GF-D8 (cell line): Measurements from ENCODE around the gene ACER3.
A peak's percentile ranks its signal among the peaks of the same experiment; 100 is the strongest.
"Not testable (repeated sequence)": the region's sequence is repeated elsewhere in the genome, so short reads cannot be mapped to it uniquely, and the experiment has no call there.

ENCODE experiments used
- DNase-seq: peaks from one replicate; lab custom pipeline; 2025; lab: John Stamatoyannopoulos, UW

The ACER3 gene

GRCh38 chr11:76872959-76873827, 12.5 kb downstream of the ACER3 start:
- DNase-seq: no peak

GRCh38 chr11:76878014-76878413, 17.3 kb downstream of the ACER3 start:
- DNase-seq: no peak

- no peak for DNase-seq
Measured at GRCh38 chr11:76880314-76880713, 19.6 kb downstream of the ACER3 start.

DNA sequence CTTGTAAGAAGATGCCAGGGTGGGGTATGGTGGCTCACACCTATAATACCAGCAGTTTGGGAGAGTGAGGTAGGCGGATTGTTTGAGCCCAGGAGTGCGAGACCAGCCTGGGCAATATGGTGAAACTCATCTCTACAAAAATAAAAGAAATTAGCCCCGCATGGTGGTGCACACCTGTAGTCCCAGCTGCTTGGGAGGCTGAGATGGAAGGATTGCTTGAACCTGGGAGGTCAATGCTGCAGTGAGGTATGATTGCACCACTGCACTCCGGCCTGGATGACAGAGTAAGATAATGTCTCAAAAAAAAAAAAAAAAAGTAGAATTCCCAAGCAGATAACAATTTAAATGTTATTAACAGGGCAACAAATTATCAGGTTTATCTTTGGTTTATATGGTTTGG, 20.2 kb downstream of the ACER3 start:
- DNase-seq: no peak

DNA sequence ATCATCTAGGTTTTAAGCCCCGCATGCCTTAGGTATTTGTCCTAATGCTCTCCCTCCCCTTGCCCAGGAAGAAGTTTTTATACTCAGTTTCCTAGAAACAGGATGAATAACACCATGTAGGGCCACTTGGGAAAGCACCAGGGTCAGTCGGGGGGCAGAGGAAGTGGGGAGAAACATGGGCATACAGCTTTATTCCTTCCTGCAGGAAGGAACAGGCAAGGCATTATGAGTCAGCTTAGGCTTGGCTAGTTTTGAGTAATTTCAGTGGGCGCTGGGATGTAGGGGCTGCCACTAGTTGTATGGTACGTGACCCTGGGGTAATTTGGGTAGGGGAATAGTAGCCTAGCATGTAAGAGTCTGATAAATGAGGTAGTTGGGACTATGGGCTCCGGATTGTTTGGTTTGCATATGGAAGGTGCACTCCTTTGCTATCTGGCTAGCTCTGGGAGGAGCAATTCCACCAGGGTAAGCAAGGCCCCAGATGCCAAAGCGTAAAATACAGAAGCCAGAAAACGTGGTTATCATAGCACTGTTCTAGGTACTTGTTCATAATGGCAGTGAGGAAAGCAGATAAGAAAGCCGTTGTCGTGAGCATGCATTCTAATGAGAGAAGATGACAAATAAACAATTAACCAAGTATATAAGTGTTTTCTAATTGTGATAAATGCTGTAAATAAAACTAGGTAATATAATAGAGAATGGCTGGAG, 24.8 kb downstream of the ACER3 start:
- peak; percentile 13 for DNase-seq

DNA sequence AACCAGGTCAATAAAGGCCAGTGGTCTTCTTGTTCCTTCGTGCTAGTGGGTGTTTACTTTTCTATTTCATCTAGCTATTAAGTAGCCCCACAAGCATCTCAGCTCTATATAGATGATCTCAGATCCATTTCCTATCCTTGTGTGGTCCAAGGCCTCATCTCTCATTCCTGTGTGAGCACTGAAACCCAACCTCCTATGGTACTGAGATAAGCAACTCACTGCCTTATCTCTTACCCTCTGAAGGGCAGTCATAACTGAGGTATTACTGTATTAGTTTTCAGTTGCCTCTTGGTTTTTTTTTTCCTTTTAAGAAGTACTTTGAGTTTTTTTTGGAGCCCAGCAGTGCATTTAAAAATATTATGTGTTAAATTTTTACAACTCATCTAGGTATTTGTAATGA, 28.3 kb downstream of the ACER3 start:
- no peak for DNase-seq

GRCh38 chr11:76889411-76889975, 28.8 kb downstream of the ACER3 start:
- DNase-seq: no peak

DNA sequence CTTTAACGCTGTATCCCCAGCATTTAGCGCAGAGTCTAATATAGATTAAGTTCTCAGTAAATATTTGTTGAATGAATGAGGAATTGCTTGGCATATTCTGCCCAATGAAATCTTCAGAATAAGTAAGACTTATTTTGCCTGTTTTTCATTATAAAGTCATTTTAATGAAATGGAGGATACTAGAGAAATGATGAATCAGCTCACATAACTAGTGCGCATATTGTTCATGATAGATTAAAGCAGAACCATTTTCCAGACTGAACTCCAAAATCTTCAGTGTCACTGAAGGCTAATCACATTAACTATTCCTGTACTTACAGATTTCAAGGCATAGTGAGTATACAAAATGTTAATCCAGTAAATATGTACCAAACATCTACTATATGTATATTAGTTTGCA, 29.6 kb downstream of the ACER3 start:
- no peak for DNase-seq

GRCh38 chr11:76891285-76891684, 30.6 kb downstream of the ACER3 start:
- no peak for DNase-seq

DNA sequence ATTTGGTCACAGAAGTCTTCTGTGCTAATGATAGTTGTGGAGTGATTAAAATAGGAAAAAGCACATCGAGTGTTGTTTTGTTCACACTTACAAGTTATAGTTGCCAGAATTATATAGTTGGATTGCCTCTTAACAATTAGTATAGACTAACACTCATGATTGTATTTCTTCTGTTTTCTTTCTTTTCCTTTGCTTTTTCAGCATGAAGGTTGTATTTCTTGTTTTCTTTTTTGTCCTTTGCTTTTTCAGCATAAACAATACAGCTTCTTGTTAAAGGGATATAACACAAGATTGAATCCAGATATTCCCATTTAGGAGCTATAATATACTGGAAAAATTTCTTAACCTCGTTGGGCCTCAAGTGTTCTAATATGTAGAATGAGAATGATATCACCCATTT, 31.1 kb downstream of the ACER3 start:
- no peak for DNase-seq

- DNase-seq: no peak
Measured at GRCh38 chr11:76892306-76892705, 31.6 kb downstream of the ACER3 start.

DNA sequence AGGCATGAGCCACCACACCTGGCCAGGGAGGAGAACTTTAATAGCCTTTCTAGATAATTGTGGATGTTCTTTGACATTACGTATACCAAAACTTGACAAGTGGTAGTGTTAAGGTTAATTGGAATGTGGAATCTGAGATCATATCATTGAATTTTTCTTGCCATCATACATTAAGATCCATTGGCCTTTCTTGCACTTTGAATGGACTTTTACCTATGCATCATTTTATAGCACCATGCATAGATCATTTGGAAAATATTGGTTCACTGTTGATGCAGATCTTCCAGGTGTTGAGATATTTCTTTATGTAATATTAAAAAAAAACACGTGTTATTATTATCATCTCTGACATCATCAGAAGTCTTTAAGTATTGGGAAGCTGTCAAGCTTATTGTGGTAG, 36.5 kb downstream of the ACER3 start:
- DNase-seq: no peak

DNA sequence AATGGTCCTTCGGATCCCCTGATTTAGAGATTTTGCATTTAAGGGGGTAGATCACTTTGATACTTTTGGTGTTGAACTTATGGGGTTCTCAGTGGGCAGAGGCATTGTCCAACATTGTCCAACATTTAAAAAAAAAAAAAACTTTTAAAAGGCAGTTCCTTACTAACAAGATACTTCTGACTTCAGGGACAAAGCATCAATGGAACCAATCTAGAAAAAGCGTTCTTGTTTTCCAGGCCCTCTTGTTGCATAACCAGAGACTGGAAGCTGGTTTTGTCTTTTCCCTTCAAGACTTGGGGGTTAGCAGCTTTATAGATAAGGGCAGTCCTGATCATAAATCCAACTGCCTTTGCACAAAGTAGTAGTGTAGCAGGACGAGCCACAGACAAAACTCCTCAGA, 40.4 kb downstream of the ACER3 start:
- no peak for DNase-seq

DNA sequence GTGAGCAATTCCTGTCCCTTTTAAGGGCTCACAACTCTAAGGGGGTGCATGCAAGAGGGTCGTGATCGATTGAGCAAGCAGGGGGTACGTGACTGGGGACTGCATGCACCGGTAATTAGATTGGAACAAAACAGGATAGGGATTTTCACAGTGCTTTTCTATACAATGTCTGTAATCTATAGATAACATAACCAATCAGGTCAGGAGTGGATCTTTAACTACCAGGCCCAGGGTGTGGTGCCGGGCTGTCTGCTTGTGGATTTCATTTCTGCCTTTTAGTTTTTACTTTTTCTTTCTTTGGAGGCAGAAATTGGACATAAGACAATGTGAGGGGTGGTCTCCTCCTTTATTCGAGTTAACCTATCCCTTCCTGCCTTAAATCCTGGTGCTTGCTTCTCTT, 40.9 kb downstream of the ACER3 start:
- not testable (repeated sequence) for DNase-seq

GRCh38 chr11:76902121-76903014, 41.6 kb downstream of the ACER3 start:
- DNase-seq: no peak

DNA sequence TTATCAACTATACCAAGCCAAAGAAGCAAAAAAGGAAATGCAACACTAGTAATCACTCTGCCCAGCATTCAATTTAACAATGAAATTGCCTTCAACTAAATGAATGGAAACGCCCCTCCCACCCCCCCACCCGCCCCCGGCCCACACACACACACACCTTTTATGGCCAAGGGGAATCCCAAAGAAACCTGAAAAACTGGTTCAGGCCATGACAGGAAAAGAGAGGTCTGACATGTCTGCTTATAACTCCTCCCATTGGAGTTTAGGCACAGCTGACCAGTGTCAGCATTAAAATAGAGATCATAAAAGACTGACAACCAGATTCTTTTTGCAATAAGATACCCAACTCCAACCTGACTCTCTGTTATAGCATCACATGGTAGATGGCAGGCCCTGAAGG, 42.6 kb downstream of the ACER3 start:
- DNase-seq: no peak

GRCh38 chr11:76910620-76911414, 50.1 kb downstream of the ACER3 start:
- no peak for DNase-seq

- no peak for DNase-seq
Measured at GRCh38 chr11:76911415-76911808, 50.7 kb downstream of the ACER3 start.

DNA sequence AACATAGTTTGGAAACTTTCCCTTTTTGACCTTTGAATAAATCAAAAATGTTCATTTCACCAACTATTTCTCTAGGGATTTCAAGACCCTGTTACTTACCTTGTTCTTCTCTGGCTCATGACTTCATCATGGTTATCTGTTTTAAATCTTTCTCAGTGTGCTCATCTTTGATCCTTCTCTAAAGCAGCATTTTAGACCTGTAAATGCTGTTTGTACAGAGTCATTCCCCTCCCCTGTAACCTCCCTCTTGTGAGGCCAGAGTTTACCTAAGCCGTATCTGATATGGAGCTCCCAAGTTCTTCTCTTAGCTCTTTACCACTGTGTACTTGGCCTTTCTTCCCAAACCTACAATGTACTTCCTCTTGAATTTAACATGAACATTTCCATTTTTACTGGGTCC, 56.0 kb downstream of the ACER3 start:
- no peak for DNase-seq

DNA sequence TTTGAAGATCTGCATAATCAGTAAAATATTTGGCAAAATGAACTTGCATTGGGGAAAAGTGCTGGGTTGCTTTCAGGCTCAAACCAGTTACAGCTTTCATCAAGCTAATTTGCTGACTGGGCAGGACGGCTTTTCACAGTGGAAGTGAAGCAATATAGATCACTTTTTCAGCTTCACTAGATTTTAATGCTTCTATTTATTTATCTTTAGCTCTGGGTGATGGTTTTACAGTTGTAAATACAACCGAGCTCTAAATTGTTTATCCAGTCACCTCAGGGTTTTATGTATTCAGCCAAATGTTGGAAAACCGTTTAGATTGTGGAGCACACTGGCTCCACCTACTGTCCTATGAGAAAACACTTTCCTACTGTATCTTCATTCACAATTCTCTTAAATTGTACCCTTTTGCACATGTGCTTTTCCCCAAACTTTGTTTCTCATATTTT, 58.2 kb downstream of the ACER3 start:
- peak; percentile 42 for DNase-seq

- no peak for DNase-seq
Measured at GRCh38 chr11:76919467-76919866, 58.7 kb downstream of the ACER3 start.
